Hematopoietic multipotent progenitor cell (in vitro differentiated cells): ENCODE data around the gene SLC34A3. TPM values are rescaled to one million over a fixed set of nuclear protein-coding genes. Genes with fewer than 3 reads are reported as not detected.
"Not testable (repeated sequence)": the region's sequence is repeated elsewhere in the genome, so short reads cannot be mapped to it uniquely, and the experiment has no call there.

Experiments
- DNase-seq, 3 donors: peaks; one replicate each; pipeline ENCODE4 v3.0.0-alpha.2; 2011 to 2015; ENCODE audit warnings: low read depth in 2 of 3, low spot score in 2 of 3
- total RNA-seq: library from RNA; depleted of rRNA; stranded (reverse); fragments of >200 nt; gene quantifications from one replicate; pipeline ENCODE4 v1.2.3, GENCODE V29; 2012

The SLC34A3 gene
- total RNA-seq, 1 donor, result not detected

DNA sequence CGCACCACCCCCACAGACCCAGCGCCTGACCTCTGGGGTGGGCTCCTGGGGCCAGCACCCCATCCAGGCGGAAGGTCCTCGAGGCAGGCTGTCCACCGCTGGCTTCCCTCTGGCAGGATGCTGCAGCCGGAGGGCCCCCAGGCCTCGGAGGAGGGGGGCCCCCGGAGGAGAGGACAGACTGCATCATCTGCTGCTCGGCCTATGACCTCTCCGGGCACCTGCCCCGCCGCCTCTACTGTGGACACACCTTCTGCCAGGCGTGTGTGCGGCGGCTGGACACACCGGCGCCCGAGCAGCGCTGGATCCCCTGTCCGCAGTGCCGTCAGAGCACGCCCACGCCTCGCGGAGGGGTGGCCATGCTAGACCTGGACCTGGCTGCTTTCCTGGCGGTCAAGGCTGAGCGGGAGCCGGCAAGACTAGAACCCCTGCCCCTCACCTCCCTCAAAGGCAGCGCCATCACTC is 2.2 kb upstream of the SLC34A3 start:
- DNase-seq, result no peak

GRCh38 chr9:137228968-137229896 is 1.5 kb upstream of the SLC34A3 start:
- no peak for DNase-seq

DNA sequence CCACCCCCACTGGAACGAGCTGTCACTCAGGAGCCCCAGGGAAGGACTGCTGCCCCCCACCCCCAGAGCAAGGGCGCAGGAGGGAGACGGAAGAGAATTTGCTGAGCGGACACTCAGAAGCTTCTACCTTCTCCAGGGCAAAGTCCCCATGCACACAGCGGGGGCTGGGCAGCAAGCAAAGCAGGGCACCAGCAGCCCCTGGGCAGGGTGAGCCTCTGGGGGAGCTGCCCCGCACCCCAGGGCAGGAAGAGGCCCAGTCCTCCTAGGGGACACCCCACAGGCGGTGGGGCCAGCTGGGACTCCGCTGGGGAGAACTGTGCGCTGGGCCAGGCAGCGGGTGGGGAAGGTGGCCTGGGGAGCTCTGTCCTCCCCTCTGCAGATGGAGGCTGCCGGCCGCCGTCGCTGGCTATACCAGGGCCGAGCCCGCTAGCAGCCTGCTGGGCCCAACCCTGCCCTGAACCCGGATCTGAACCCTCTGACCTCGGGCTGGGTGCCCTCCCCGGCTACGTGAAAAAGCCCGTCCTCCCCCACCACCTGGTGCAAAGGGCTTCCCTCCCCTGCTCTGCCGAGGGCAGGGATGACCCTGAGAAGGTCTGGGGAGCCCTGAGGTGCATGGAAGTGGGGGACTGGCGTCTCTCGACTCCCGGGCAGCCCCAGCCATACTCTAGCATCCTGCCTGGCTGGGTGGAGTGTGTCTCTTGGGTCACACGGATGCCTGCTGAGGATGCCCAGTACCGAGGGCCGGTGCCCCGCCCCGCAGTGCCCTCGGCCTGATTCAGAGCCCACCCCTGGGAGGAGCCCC is 597 bp upstream of the SLC34A3 start:
- DNase-seq, result no peak

DNA sequence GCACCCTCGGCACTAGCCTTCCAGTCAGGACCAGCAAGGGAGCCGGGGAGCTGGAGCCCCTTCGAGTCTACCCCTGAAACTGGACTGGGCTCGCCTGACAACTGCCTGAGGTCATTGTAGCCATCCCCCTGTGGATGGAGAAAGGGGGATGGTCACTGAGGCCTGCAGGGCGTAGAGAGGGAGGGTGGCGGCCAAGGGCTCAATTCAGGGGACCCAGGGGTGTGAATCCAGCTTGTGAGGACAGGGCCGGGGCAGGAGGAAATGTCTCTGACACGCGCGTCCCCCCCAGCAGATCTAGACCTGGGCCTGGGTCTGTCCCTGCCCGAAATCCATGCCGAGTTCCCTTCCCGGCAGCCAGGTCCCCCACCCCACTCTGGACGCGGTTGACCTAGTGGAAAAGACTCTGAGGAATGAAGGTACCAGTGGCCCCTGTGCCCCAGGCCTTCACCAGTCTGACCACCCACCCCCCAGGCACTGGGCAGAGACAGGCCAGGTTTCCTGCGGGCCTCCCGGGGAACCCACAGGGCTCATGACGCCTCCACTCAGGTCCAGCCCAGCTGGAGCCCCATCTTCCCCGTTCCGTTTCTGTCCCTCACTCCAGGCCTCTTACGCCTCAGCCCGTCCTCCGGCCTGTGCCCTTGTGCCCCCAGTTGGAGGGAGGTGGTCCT is 805 bp downstream of the SLC34A3 start:
- DNase-seq, result no peak

DNA sequence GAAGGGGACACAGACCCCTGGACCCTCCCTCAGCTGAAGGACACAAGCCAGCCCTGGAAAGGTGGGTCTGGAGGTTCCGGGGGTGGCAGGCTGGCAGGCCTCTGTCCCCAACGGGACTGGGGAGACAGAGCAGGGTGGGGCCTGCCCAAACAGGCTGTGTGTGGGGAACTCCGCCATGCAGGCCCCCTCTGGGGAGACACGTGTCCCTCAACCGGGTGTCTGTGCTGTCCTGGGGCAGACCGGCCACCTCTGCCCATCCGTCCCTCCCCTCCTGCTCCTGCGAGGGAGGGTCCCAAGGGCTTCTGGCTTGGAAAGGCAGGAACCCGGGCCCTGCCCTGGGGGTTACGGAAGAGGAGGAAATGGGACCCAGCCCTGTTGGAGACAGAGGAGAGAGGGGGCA is 1.4 kb downstream of the SLC34A3 start:
- no peak for DNase-seq

GRCh38 chr9:137232510-137232909 is 1.8 kb downstream of the SLC34A3 start:
- DNase-seq, result no peak

DNA sequence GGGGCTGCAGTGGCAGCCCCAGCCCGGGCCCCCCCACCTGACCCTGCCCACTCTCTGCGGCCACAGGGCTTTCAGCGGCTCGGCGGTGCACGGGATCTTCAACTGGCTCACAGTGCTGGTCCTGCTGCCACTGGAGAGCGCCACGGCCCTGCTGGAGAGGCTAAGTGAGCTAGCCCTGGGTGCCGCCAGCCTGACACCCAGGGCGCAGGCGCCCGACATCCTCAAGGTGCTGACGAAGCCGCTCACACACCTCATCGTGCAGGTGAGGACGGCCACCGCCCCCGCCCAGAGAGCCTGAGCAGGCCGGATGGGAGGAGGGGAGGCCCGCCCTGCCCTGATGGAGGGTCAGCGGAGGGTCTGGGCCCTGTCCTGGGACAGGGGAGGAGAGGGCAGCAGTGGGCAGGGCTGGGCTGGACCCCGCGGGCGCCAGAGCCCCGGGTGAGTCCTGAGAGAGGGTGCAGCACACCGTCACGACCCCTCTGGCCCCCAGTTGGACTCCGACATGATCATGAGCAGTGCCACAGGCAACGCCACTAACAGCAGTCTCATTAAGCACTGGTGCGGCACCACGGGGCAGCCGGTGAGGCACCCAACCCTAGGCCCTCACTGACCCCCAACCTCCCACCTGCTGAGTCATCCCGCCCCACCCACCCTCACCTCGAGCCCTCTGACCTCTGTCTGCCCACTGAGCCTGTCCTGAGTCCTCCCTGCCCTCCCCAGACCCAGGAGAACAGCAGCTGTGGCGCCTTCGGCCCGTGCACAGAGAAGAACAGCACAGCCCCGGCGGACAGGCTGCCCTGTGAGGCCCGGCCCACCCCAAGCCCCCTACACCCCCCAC is 2.7 kb downstream of the SLC34A3 start:
- no peak for DNase-seq

DNA sequence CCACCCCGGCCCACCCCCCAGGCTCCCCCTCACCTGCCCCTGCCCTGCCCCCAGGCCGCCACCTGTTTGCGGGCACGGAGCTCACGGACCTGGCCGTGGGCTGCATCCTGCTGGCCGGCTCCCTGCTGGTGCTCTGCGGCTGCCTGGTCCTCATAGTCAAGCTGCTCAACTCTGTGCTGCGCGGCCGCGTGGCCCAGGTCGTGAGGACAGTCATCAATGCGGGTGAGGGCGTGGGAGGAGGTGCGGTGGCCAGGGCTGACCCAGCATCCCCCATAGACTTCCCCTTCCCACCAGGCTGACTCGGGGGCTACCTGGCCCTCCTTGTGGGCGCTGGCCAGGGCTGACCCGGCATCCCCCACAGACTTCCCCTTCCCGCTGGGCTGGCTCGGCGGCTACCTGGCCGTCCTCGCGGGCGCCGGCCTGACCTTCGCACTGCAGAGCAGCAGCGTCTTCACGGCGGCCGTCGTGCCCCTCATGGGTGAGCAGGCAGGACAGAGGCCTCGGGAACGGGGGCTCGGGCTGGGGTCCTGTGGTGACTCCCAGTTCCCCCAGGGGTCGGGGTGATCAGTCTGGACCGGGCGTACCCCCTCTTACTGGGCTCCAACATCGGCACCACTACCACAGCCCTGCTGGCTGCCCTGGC is 3.5 kb downstream of the SLC34A3 start:
- DNase-seq, result no peak

DNA sequence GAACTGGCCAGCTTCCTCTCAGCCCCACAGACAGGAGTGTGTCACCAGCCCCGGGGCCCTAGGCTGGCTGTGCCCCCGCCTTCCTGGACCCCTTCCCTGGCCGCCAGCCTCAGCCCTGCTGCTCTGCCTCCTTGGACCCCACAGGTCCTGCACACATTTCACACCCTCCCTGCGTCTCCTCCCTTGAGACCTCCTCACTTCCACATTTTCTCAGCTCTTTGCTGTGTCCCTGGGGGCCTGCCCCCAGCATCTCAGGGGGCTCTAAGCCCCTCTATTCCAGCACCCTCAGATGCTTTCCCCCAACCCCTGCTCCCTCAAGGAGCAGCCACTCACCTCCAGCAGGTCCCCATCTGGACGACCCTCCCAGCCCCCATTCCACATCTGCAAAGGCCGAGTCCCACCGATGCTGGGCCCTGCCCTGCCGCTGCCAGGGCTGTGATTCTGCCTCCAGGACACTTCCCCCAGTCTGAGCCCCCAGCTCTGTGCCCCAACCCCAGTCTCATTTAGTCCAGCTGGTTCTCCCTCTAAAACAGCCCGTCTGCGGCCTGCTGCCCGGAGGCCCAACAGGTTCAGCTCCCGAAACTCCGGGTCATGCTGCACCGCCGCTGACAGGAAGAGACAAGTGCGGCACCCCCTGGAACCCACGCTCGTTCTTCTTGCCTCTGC is 4.2 kb downstream of the SLC34A3 start:
- DNase-seq, result no peak

GRCh38 chr9:137235424-137236237 is 4.9 kb downstream of the SLC34A3 start:
- no peak for DNase-seq

GRCh38 chr9:137236238-137236935 is 5.7 kb downstream of the SLC34A3 start:
- DNase-seq, result peak; percentile 82 to 94 (median 91)

GRCh38 chr9:137236936-137237421 is 6.3 kb downstream of the SLC34A3 start:
- DNase-seq, result no peak

- no peak for DNase-seq
These were observed 7.3 kb downstream of the SLC34A3 start for GRCh38 chr9:137237759-137238726.

DNA sequence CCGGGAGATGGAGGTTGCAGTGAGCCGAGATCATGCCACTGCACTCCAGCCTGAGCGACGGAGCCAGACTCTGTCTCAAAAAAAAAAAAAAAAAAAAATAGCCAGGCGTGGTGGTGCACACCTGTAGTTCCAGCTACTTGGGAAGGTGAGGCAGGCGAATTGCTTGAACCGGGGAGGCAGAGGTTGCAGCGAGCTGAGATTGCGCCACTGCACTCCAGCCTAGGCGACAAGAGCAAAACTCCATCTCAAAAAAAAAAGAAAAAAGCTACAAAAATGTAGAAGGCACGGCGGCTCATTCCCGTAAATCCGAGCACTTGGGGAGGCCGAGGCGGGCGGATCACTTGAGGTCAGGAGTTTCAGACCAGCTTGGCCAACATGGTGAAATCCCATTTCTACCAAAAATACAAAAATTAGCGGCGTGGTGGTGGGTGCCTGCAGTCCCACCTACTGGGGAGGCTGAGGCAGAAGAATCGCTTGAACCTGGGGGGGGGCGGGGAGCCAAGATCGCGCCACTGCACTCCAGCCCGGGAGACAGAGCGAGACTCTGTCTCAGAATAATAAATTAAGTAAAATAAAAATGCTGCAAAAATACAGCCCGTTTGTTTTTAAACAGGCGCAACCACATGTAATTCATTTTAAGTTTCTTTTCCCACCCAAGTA is 9.0 kb downstream of the SLC34A3 start:
- not testable (repeated sequence) for DNase-seq

GRCh38 chr9:137240318-137240840 is 9.7 kb downstream of the SLC34A3 start:
- DNase-seq, result peak; percentile 50 to 85 (median 83)
